GM23338 (cell line): ENCODE data around the gene TSPAN13. TPM values are rescaled to one million over a fixed set of nuclear protein-coding genes. Genes with fewer than 3 reads are reported as not detected.

ENCODE experiments used
- ATAC-seq: fragments of 200-7000 bp; cut with Tn5 transposase; 3 replicates; pipeline ENCODE4 v1.9.1; 2020
- DNase-seq: peaks from one replicate; pipeline ENCODE4 v3.0.0-alpha.2; 2015; ENCODE audit warnings: low spot score
- H2AFZ ChIP-seq: fragments of 200-600 bp; sonication (generic); 2 replicates; pipeline ENCODE4 v1.8.0; 2016; ENCODE audit warnings: antibody characterized with exemption, mild to moderate bottlenecking, moderate library complexity
- H3F3A ChIP-seq: fragments of 200-600 bp; sonication (generic); replicated peaks from 2 replicates; pipeline ENCODE4 v1.8.0; 2017; ENCODE audit warnings: antibody characterized with exemption, mixed run types, low read depth
- H3K27ac ChIP-seq: fragments of 200-600 bp; sonication (generic); 2 replicates; pipeline ENCODE4 v1.6.1; 2016; ENCODE audit warnings: low read depth
- H3K27me3 ChIP-seq: fragments of 200-600 bp; sonication (generic); 2 replicates; pipeline ENCODE4 v1.8.0; 2016; ENCODE audit warnings: mild to moderate bottlenecking, mixed run types, moderate library complexity; ENCODE audit not compliant: insufficient read depth
- H3K36me3 ChIP-seq: fragments of 200-600 bp; sonication (generic); 2 replicates; pipeline ENCODE4 v1.8.0; 2016; ENCODE audit warnings: mild to moderate bottlenecking; ENCODE audit not compliant: insufficient read depth
- H3K4me1 ChIP-seq: fragments of 200-600 bp; sonication (generic); 2 replicates; pipeline ENCODE4 v1.8.0; 2016; ENCODE audit warnings: mild to moderate bottlenecking, moderate library complexity; ENCODE audit not compliant: insufficient read depth
- H3K4me2 ChIP-seq: fragments of 200-600 bp; sonication (generic); 2 replicates; pipeline ENCODE4 v1.7.1; 2017; ENCODE audit warnings: mixed run types
- H3K4me3 ChIP-seq: fragments of 200-600 bp; sonication (generic); 2 replicates; pipeline ENCODE4 v1.6.1; 2016; ENCODE audit warnings: mixed run types
- H3K79me2 ChIP-seq: fragments of 200-600 bp; sonication (generic); replicated peaks from 2 replicates; pipeline ENCODE4 v1.8.0; 2017; ENCODE audit warnings: mild to moderate bottlenecking; ENCODE audit not compliant: insufficient read depth
- H3K9me2 ChIP-seq: fragments of 200-600 bp; sonication (generic); 2 replicates; pipeline ENCODE4 v1.8.0; 2017; ENCODE audit not compliant: insufficient read depth
- H4K20me1 ChIP-seq: fragments of 200-600 bp; sonication (generic); replicated peaks from 2 replicates; pipeline ENCODE4 v1.8.0; 2017; ENCODE audit warnings: mild to moderate bottlenecking; ENCODE audit not compliant: insufficient read depth
- H3K27ac Mint-ChIP-seq: 2 replicates; pipeline ENCODE4 v1.8.0; 2020; ENCODE audit warnings: inconsistent platforms, mild to moderate bottlenecking, moderate library complexity, mixed read lengths
- H3K27me3 Mint-ChIP-seq: 3 replicates; pipeline ENCODE4 v1.8.0; 2022; ENCODE audit warnings: low read depth, mild to moderate bottlenecking, moderate library complexity, mixed read lengths, inconsistent platforms; ENCODE audit not compliant: insufficient read depth, poor library complexity
- H3K36me3 Mint-ChIP-seq: 3 replicates; pipeline ENCODE4 v1.8.0; 2021; ENCODE audit warnings: low read depth, mild to moderate bottlenecking, inconsistent platforms, moderate library complexity, mixed read lengths
- H3K4me1 Mint-ChIP-seq: 3 replicates; pipeline ENCODE4 v1.8.0; 2020; ENCODE audit warnings: mild to moderate bottlenecking, inconsistent platforms, mixed read lengths
- H3K4me3 Mint-ChIP-seq: 3 replicates; pipeline ENCODE4 v1.8.0; 2021; ENCODE audit warnings: moderate library complexity, mild to moderate bottlenecking, inconsistent platforms, mixed read lengths
- H3K9me3 Mint-ChIP-seq: 3 replicates; pipeline ENCODE4 v1.8.0; 2020; ENCODE audit warnings: moderate library complexity, mild to moderate bottlenecking, inconsistent platforms, mixed read lengths
- EZH2 ChIP-seq: fragments of 200-600 bp; sonication (generic); IDR thresholded peaks from one replicate; pipeline ENCODE4 v1.8.0; 2017; ENCODE audit warnings: antibody characterized with exemption, mild to moderate bottlenecking, low read depth; ENCODE audit not compliant: unreplicated experiment
- EZH2phosphoT487 ChIP-seq: fragments of 200-600 bp; sonication (generic); IDR thresholded peaks from one replicate; pipeline ENCODE4 v1.8.1; 2018; ENCODE audit warnings: antibody characterized with exemption; ENCODE audit not compliant: unreplicated experiment
- JUNB ChIP-seq: IDR thresholded peaks from one replicate; pipeline ENCODE4 v1.6.1; 2016; ENCODE audit warnings: antibody characterized with exemption; ENCODE audit not compliant: unreplicated experiment
- NANOG ChIP-seq: IDR thresholded peaks from 2 replicates; pipeline ENCODE4 v1.6.1; 2016; ENCODE audit warnings: antibody characterized with exemption, borderline replicate concordance
- POLR2AphosphoS5 ChIP-seq: IDR thresholded peaks from 2 replicates; pipeline ENCODE4 v1.6.1; 2016; ENCODE audit warnings: antibody characterized with exemption, low read depth
- ZNF114 ChIP-seq: fragments of 250-450 bp; sonication (Bioruptor Pico); IDR thresholded peaks from 2 replicates; pipeline ENCODE4 v1.5.0; 2020; ENCODE audit warnings: mild to moderate bottlenecking, moderate library complexity
- ZNF331 ChIP-seq: fragments of 250-450 bp; sonication (Bioruptor Pico); IDR thresholded peaks from 2 replicates; pipeline ENCODE4 v1.5.0; 2020; ENCODE audit warnings: low read depth, mild to moderate bottlenecking, moderate library complexity
- polyA plus RNA-seq: library from polyadenylated mRNA; unstranded; fragments of >200 nt; fragmentation: Nextera tagmentation; extraction: Ambion mirVana; gene quantifications from 2 replicates; pipeline ENCODE4 v1.2.1, GENCODE V29; 2016
- total RNA-seq: library from RNA; depleted of rRNA; stranded (reverse); fragments of >200 nt; shearing (Covaris generic); gene quantifications from 2 replicates; pipeline ENCODE4 v1.2.3, GENCODE V29; 2014
- TF ChIP-seq, protein P1 (sequence below): fragments of 250-450 bp; sonication (Bioruptor Pico); IDR thresholded peaks from 2 replicates; pipeline ENCODE4 v1.5.0; 2020; ENCODE audit warnings: mild to moderate bottlenecking, moderate library complexity
- TF ChIP-seq, protein P2 (sequence below): IDR thresholded peaks from 2 replicates; pipeline ENCODE4 v1.6.1; 2016; ENCODE audit warnings: antibody characterized with exemption
- TF ChIP-seq, protein P3 (sequence below), 2 experiments: fragments of 200-600 bp in 1 of 2; sonication (generic) in 1 of 2; conservative IDR thresholded peaks; 2 replicates each; pipeline versions ENCODE4 v1.5.1 to v1.6.1; 2016 to 2017; ENCODE audit warnings: antibody characterized with exemption in 2 of 2, low read depth in 2 of 2, mild to moderate bottlenecking in 2 of 2, moderate library complexity in 1 of 2
- TF ChIP-seq, protein P4 (sequence below): IDR thresholded peaks from one replicate; pipeline ENCODE4 v1.6.1; 2018; ENCODE audit warnings: antibody characterized with exemption; ENCODE audit not compliant: unreplicated experiment

TSPAN13 gene
- total and polyA plus RNA-seq, 2 experiments from 2014 or later = 27.6 to 40.9 TPM

- TF ChIP-seq, protein P1, sequence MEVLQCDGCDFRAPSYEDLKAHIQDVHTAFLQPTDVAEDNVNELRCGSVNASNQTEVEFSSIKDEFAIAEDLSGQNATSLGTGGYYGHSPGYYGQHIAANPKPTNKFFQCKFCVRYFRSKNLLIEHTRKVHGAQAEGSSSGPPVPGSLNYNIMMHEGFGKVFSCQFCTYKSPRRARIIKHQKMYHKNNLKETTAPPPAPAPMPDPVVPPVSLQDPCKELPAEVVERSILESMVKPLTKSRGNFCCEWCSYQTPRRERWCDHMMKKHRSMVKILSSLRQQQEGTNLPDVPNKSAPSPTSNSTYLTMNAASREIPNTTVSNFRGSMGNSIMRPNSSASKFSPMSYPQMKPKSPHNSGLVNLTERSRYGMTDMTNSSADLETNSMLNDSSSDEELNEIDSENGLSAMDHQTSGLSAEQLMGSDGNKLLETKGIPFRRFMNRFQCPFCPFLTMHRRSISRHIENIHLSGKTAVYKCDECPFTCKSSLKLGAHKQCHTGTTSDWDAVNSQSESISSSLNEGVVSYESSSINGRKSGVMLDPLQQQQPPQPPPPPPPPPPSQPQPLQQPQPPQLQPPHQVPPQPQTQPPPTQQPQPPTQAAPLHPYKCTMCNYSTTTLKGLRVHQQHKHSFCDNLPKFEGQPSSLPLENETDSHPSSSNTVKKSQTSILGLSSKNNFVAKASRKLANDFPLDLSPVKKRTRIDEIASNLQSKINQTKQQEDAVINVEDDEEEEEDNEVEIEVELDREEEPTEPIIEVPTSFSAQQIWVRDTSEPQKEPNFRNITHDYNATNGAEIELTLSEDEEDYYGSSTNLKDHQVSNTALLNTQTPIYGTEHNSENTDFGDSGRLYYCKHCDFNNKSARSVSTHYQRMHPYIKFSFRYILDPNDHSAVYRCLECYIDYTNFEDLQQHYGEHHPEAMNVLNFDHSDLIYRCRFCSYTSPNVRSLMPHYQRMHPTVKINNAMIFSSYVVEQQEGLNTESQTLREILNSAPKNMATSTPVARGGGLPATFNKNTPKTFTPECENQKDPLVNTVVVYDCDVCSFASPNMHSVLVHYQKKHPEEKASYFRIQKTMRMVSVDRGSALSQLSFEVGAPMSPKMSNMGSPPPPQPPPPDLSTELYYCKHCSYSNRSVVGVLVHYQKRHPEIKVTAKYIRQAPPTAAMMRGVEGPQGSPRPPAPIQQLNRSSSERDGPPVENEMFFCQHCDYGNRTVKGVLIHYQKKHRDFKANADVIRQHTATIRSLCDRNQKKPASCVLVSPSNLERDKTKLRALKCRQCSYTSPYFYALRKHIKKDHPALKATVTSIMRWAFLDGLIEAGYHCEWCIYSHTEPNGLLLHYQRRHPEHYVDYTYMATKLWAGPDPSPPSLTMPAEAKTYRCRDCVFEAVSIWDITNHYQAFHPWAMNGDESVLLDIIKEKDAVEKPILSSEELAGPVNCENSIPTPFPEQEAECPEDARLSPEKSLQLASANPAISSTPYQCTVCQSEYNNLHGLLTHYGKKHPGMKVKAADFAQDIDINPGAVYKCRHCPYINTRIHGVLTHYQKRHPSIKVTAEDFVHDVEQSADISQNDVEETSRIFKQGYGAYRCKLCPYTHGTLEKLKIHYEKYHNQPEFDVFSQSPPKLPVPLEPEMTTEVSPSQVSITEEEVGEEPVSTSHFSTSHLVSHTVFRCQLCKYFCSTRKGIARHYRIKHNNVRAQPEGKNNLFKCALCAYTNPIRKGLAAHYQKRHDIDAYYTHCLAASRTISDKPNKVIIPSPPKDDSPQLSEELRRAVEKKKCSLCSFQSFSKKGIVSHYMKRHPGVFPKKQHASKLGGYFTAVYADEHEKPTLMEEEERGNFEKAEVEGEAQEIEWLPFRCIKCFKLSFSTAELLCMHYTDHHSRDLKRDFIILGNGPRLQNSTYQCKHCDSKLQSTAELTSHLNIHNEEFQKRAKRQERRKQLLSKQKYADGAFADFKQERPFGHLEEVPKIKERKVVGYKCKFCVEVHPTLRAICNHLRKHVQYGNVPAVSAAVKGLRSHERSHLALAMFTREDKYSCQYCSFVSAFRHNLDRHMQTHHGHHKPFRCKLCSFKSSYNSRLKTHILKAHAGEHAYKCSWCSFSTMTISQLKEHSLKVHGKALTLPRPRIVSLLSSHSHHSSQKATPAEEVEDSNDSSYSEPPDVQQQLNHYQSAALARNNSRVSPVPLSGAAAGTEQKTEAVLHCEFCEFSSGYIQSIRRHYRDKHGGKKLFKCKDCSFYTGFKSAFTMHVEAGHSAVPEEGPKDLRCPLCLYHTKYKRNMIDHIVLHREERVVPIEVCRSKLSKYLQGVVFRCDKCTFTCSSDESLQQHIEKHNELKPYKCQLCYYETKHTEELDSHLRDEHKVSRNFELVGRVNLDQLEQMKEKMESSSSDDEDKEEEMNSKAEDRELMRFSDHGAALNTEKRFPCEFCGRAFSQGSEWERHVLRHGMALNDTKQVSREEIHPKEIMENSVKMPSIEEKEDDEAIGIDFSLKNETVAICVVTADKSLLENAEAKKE (CRISPR knock-in tag) = no peak
Measured at GRCh38 chr7:16818732-16819131, 65.2 kb downstream of the TSPAN13 start (continued).

DNA sequence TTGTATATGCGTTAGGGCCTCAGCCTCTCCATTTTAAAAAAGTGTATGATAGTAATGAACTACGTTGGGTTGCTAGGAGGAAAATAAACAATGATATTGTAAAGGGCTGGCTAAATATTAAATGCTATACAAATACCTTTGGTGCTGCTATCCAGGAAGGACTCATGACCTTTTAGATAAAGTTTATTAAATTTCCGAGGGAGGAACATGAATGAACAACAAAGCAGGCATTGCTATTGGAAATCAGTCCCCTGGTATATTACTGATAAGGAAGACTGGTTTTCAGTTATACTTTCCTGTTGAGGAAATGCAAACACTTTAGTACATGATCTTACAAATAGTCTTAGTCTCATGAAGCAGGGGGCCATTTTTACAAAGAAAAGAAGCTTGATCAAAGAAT is 68.5 kb downstream of the TSPAN13 start:
- no peak overlapping the region for H3K27ac Mint-ChIP-seq
- H3K4me3 ChIP-seq = no peak overlapping the region
- no peaks in the 10 kb centered on the region for H3K27me3 Mint-ChIP-seq
- peaks cover 11% of the 10 kb centered on the region; the same call in 1 of the 2 replicates for H3K9me2 ChIP-seq
- no peak overlapping the region for H3K4me3 Mint-ChIP-seq
- no peaks in the 10 kb centered on the region for H3K27me3 ChIP-seq
- H3K4me2 ChIP-seq = no peak overlapping the region
- ATAC-seq (no peak), DNase-seq (no peak)
- no peaks in the 10 kb centered on the region; the same call in 2 of the 3 replicates for H3K36me3 Mint-ChIP-seq
- H3K27ac ChIP-seq = no peak overlapping the region
- no peaks in the 10 kb centered on the region for H3K4me1 ChIP-seq
- no peaks in the 10 kb centered on the region for H3K36me3 ChIP-seq
- no peaks in the 10 kb centered on the region for H4K20me1 ChIP-seq
- no peaks in the 10 kb centered on the region; the same call in 2 of the 3 replicates for H3K9me3 Mint-ChIP-seq
- no peak overlapping the region for H2AFZ ChIP-seq
- H3F3A ChIP-seq = no peaks in the 10 kb centered on the region
- H3K4me1 Mint-ChIP-seq = no peaks in the 10 kb centered on the region
- H3K79me2 ChIP-seq = no peaks in the 10 kb centered on the region
- TF ChIP-seq, protein P2, sequence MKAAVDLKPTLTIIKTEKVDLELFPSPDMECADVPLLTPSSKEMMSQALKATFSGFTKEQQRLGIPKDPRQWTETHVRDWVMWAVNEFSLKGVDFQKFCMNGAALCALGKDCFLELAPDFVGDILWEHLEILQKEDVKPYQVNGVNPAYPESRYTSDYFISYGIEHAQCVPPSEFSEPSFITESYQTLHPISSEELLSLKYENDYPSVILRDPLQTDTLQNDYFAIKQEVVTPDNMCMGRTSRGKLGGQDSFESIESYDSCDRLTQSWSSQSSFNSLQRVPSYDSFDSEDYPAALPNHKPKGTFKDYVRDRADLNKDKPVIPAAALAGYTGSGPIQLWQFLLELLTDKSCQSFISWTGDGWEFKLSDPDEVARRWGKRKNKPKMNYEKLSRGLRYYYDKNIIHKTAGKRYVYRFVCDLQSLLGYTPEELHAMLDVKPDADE = no peak
- TF ChIP-seq POLR2AphosphoS5 (no peak), EZH2phosphoT487 (no peak), JUNB (no peak), ZNF331 (CRISPR knock-in tag) (no peak), ZNF114 (CRISPR knock-in tag) (no peak), EZH2 (no peak), NANOG (no peak)
- TF ChIP-seq, protein P3, sequence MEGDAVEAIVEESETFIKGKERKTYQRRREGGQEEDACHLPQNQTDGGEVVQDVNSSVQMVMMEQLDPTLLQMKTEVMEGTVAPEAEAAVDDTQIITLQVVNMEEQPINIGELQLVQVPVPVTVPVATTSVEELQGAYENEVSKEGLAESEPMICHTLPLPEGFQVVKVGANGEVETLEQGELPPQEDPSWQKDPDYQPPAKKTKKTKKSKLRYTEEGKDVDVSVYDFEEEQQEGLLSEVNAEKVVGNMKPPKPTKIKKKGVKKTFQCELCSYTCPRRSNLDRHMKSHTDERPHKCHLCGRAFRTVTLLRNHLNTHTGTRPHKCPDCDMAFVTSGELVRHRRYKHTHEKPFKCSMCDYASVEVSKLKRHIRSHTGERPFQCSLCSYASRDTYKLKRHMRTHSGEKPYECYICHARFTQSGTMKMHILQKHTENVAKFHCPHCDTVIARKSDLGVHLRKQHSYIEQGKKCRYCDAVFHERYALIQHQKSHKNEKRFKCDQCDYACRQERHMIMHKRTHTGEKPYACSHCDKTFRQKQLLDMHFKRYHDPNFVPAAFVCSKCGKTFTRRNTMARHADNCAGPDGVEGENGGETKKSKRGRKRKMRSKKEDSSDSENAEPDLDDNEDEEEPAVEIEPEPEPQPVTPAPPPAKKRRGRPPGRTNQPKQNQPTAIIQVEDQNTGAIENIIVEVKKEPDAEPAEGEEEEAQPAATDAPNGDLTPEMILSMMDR (conservative IDR thresholded peaks at IDR 0.05; ENCODE audit: low read depth in 2 of 2) = no peak
- TF ChIP-seq, protein P4, sequence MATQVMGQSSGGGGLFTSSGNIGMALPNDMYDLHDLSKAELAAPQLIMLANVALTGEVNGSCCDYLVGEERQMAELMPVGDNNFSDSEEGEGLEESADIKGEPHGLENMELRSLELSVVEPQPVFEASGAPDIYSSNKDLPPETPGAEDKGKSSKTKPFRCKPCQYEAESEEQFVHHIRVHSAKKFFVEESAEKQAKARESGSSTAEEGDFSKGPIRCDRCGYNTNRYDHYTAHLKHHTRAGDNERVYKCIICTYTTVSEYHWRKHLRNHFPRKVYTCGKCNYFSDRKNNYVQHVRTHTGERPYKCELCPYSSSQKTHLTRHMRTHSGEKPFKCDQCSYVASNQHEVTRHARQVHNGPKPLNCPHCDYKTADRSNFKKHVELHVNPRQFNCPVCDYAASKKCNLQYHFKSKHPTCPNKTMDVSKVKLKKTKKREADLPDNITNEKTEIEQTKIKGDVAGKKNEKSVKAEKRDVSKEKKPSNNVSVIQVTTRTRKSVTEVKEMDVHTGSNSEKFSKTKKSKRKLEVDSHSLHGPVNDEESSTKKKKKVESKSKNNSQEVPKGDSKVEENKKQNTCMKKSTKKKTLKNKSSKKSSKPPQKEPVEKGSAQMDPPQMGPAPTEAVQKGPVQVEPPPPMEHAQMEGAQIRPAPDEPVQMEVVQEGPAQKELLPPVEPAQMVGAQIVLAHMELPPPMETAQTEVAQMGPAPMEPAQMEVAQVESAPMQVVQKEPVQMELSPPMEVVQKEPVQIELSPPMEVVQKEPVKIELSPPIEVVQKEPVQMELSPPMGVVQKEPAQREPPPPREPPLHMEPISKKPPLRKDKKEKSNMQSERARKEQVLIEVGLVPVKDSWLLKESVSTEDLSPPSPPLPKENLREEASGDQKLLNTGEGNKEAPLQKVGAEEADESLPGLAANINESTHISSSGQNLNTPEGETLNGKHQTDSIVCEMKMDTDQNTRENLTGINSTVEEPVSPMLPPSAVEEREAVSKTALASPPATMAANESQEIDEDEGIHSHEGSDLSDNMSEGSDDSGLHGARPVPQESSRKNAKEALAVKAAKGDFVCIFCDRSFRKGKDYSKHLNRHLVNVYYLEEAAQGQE = no peak
